ENCODE results near the gene TH. TPM values are rescaled to one million over a fixed set of nuclear protein-coding genes. Genes with fewer than 3 reads are reported as not detected.

The TH gene
- total and polyA plus RNA-seq, 2 of the 8 experiments (the other 6 are each of a cell fraction or from before 2014, with no cell fraction given), result 0.09 TPM; not detected in 1

- Histone ChIP-seq H3K9me3 (ENCODE audit: insufficient read depth in 2 of 2, low read depth in 1 of 2, low read length in 1 of 2) (no peaks in the 10 kb centered on the region), H3K27ac (ENCODE audit: low read depth, low read length) (no peak overlapping the region), H3K4me1 (replicated peaks in 1 of 4; ENCODE audit: control insufficient read depth in 3 of 4, insufficient read depth in 4 of 4, low read length in 3 of 4) (peaks cover 0 to 3% (median 2%) of the 10 kb centered on the region in 4 experiments; a peak in 4 of 7 replicates), H4K5ac (ENCODE audit: insufficient read length, low read depth, low read length) (no peak overlapping the region), H3K23me2 (ENCODE audit: low read depth, low read length) (no peaks in the 10 kb centered on the region), H3K9ac (replicated peaks in 1 of 4; ENCODE audit: extremely low read depth in 1 of 4, low read depth in 3 of 4, low read length in 3 of 4) (no peak overlapping the region), H3K4me3 (ENCODE audit: extremely low read depth in 1 of 4, insufficient read depth in 2 of 4, low read depth in 3 of 4, low read length in 4 of 4) (peak overlapping the region in 1 of 4 experiments; percentile 33; a peak in 2 of 8 replicates), H3K14ac (ENCODE audit: insufficient read length) (no peak overlapping the region), H2BK120ac (replicated peaks; ENCODE audit: low read depth, low read length) (no peak overlapping the region), H3K18ac (ENCODE audit: extremely low read depth, low read length) (no peak overlapping the region), H3K79me1 (ENCODE audit: low read depth, low read length) (no peaks in the 10 kb centered on the region), H4K8ac (ENCODE audit: extremely low read depth, insufficient read depth, low read length) (no peak overlapping the region; the same call in 1 of the 2 replicates), H3K56ac (replicated peaks; ENCODE audit: insufficient read length, low read depth, low read length) (no peak overlapping the region), H3K36me3 (ENCODE audit: control insufficient read depth in 2 of 4, insufficient read depth in 4 of 4, low read length in 3 of 4) (no peaks in the 10 kb centered on the region), H2AK5ac (ENCODE audit: low read depth, low read length) (no peak overlapping the region), H4K20me1 (replicated peaks in 1 of 2; ENCODE audit: control insufficient read depth in 1 of 2, insufficient read depth in 2 of 2, low read length in 2 of 2) (no peaks in the 10 kb centered on the region), H3K4ac (replicated peaks; ENCODE audit: insufficient read length, low read depth, low read length) (no peak overlapping the region), H2BK5ac (ENCODE audit: low read depth, low read length) (no peak overlapping the region), H3K4me2 (ENCODE audit: insufficient read depth in 1 of 2, low read depth in 2 of 2, low read length in 2 of 2) (peak overlapping the region; percentile 29 to 30; a peak in 3 of 4 replicates), H2BK15ac (ENCODE audit: low read length) (no peak overlapping the region), H3K79me2 (ENCODE audit: control insufficient read depth in 1 of 2, insufficient read depth in 2 of 2, low read length in 2 of 2) (no peaks in the 10 kb centered on the region), H2BK20ac (ENCODE audit: low read length) (no peak overlapping the region), H3K27me3 (replicated peaks in 1 of 4; ENCODE audit: control insufficient read depth in 3 of 4, extremely low read depth in 1 of 4, insufficient read depth in 3 of 4, low read length in 3 of 4) (peaks cover 17 to 35% (median 31%) of the 10 kb centered on the region in 4 experiments), H2BK12ac (ENCODE audit: low read depth, low read length) (0 out of 2 replicates have a peak overlapping the region, but pooled peaks have one; percentile 42), H2AFZ (ENCODE audit: low read length) (no peak overlapping the region), H3K23ac (ENCODE audit: insufficient read length) (no peak overlapping the region), H4K91ac (replicated peaks; ENCODE audit: insufficient read length, low read length) (no peak overlapping the region)
- ChIA-PET CTCF (ENCODE audit: partially characterized antibody) (interaction anchor here (0.6 to 18.5 kb wide), 93 partner anchors 14 to 759 kb away, joined by 3 to 551 read pairs (median 6); partner anchors contain the start of genes H19, IGF2, INS and KRTAP5-6), POLR2A (ENCODE audit: partially characterized antibody) (interaction anchor here (0.9 to 1.5 kb wide), 7 partner anchors 8 to 458 kb away, joined by 3 to 9 read pairs (median 3); no protein-coding TSS in a partner anchor)
- TF ChIP-seq CEBPB (IDR thresholded peaks at IDR 0.05; ENCODE audit: low read depth, low read length) (peak; percentile 72), RAD21 (IDR thresholded peaks at IDR 0.05 in 1 of 2, conservative IDR thresholded peaks at IDR 0.05 in 1 of 2; ENCODE audit: low read depth in 2 of 2, low read length in 2 of 2) (peak; percentile 86 to 87), KDM5A (IDR thresholded peaks at IDR 0.05; ENCODE audit: low read length) (no peak), EGR1 (IDR thresholded peaks at IDR 0.05; ENCODE audit: borderline replicate concordance, low read depth, low read length) (no peak), GABPA (IDR thresholded peaks at IDR 0.05; ENCODE audit: borderline replicate concordance, insufficient read depth, low read length) (no peak), TCF12 (IDR thresholded peaks at IDR 0.05; ENCODE audit: low read depth, low read length) (no peak), CTCF (IDR thresholded peaks at IDR 0.05; ENCODE audit: control extremely low read depth in 1 of 3, insufficient read depth in 1 of 3, low read depth in 1 of 3, low read length in 3 of 3) (peak; percentile 66 to 84 (median 84))
- DNase-seq (ENCODE audit: low read depth in 1 of 2, low spot score in 2 of 2) (peak in 1 of 2 experiments; percentile 91), FAIRE-seq (peak; percentile 90)
- 13% methylated on average over 22 of the region's 22 CpGs; no CpG with 5 or more reads in 1 of the 2 experiments for WGBS, 2 experiments (ENCODE audit: extremely low coverage in 1 of 2, insufficient coverage in 1 of 2, insufficient read length in 1 of 2, insufficient replicate concordance in 2 of 2, low coverage in 1 of 2, low lambda C conversion rate in 2 of 2, missing lambda C conversion rate in 1 of 2)
These were observed 19.9 kb downstream of the TH start for GRCh38 chr11:2151500-2152257.
